GM12874 (cell line): Measurements from ENCODE around the gene CCDC80.

ENCODE experiments used
- CTCF ChIP-seq: IDR thresholded peaks from 2 replicates; pipeline ENCODE4 v1.5.1; 2011; ENCODE audit warnings: low read depth, mild to moderate bottlenecking, control low read depth, low read length, moderate library complexity; ENCODE audit not compliant: insufficient read depth

The CCDC80 gene

GRCh38 chr3:112640930-112641801, at the start of gene CCDC80:
Gene CCDC80 (minus strand): TSS chr3:112641143. CDS start chr3:112639905, 1,238 bp downstream.
- TF ChIP-seq CTCF = no peak

GRCh38 chr3:112689989-112690388, 49.0 kb upstream of the CCDC80 start:
- no peak for TF ChIP-seq CTCF

- no peak for TF ChIP-seq CTCF
Measured at GRCh38 chr3:112689385-112689784, 48.4 kb upstream of the CCDC80 start.

GRCh38 chr3:112688819-112689218, 47.9 kb upstream of the CCDC80 start:
- TF ChIP-seq CTCF = no peak

- TF ChIP-seq CTCF = no peak
Measured at GRCh38 chr3:112688085-112688769, 47.3 kb upstream of the CCDC80 start.

- no peak for TF ChIP-seq CTCF
Measured at GRCh38 chr3:112687616-112688015, 46.7 kb upstream of the CCDC80 start.

GRCh38 chr3:112687211-112687610, 46.3 kb upstream of the CCDC80 start:
- no peak for TF ChIP-seq CTCF
